ENCODE results near the gene ANKFN1. TPM values are rescaled to one million over a fixed set of nuclear protein-coding genes. Genes with fewer than 3 reads are reported as not detected.

Gene ANKFN1
- total and polyA plus RNA-seq, 5 donors: 0.02 to 0.15 (median 0.11) TPM; not detected in 2

GRCh38 chr17:56316604-56317003 is 163.3 kb downstream of the ANKFN1 start:
- Histone ChIP-seq H3K4me1 (ENCODE audit: control insufficient read depth, insufficient read depth, low read length) (no peaks in the 10 kb centered on the region), H3K27me3 (ENCODE audit: control insufficient read depth, insufficient read depth) (no peaks in the 10 kb centered on the region), H3K4me3 (ENCODE audit: low read length) (no peak overlapping the region), H3K9me3 (ENCODE audit: control insufficient read depth, low read length) (no peaks in the 10 kb centered on the region), H3K27ac (ENCODE audit: low read length) (no peak overlapping the region)
- no peak for DNase-seq
- 47% methylated on average over 1 of the region's 1 CpG for WGBS
- no peak for ATAC-seq
- intact Hi-C loops (cut with DNase I): no loop called here

- Histone ChIP-seq H3K9me3 (ENCODE audit: control insufficient read depth, low read length) (no peaks in the 10 kb centered on the region), H3K4me3 (ENCODE audit: low read length) (no peak overlapping the region), H3K27me3 (ENCODE audit: control insufficient read depth, insufficient read depth) (no peaks in the 10 kb centered on the region), H3K4me1 (ENCODE audit: control insufficient read depth, insufficient read depth, low read length) (no peaks in the 10 kb centered on the region), H3K27ac (ENCODE audit: low read length) (no peak overlapping the region)
- ATAC-seq (peak; percentile 16 to 75), DNase-seq (no peak)
- WGBS: 48% methylated on average over 4 of the region's 4 CpGs
- intact Hi-C loops (cut with DNase I): no loop called here
Measured at GRCh38 chr17:56317351-56318208, 164.3 kb downstream of the ANKFN1 start.

GRCh38 chr17:56319531-56319930 is 166.3 kb downstream of the ANKFN1 start:
- 45% methylated on average over 3 of the region's 3 CpGs for WGBS
- Histone ChIP-seq H3K27me3 (ENCODE audit: control insufficient read depth, insufficient read depth) (no peaks in the 10 kb centered on the region), H3K9me3 (ENCODE audit: control insufficient read depth, low read length) (no peaks in the 10 kb centered on the region), H3K4me3 (ENCODE audit: low read length) (no peak overlapping the region), H3K4me1 (ENCODE audit: control insufficient read depth, insufficient read depth, low read length) (no peaks in the 10 kb centered on the region), H3K27ac (ENCODE audit: low read length) (no peak overlapping the region)
- intact Hi-C loops (cut with DNase I): no loop called here
- DNase-seq (no peak), ATAC-seq (peak in 1 of 2 donors; percentile 19)

- intact Hi-C loops (cut with DNase I): no loop called here
Measured at GRCh38 chr17:56320443-56320842, 167.2 kb downstream of the ANKFN1 start.

GRCh38 chr17:56322991-56323390 is 169.7 kb downstream of the ANKFN1 start:
- ATAC-seq: peak; percentile 24 to 74
- Histone ChIP-seq H3K4me1 (ENCODE audit: control insufficient read depth, insufficient read depth, low read length) (no peaks in the 10 kb centered on the region), H3K4me3 (ENCODE audit: low read length) (no peak overlapping the region), H3K27me3 (ENCODE audit: control insufficient read depth, insufficient read depth) (no peaks in the 10 kb centered on the region), H3K9me3 (ENCODE audit: control insufficient read depth, low read length) (no peaks in the 10 kb centered on the region), H3K27ac (ENCODE audit: low read length) (no peak overlapping the region)
- DNase-seq: no peak
- 52% methylated on average over 2 of the region's 2 CpGs for WGBS
- intact Hi-C loops (cut with DNase I): no loop called here

More at GRCh38 chr17:56320443-56320842, 167.2 kb downstream of the ANKFN1 start:
- 16% methylated on average over 7 of the region's 7 CpGs for WGBS
- DNase-seq (no peak), ATAC-seq (no peak)
- no peaks in the 10 kb centered on the region for H3K27me3 ChIP-seq (ENCODE audit: control insufficient read depth, insufficient read depth)
- H3K4me1 ChIP-seq (ENCODE audit: control insufficient read depth, insufficient read depth, low read length): no peaks in the 10 kb centered on the region
- H3K27ac ChIP-seq (ENCODE audit: low read length): no peak overlapping the region
- no peak overlapping the region for H3K4me3 ChIP-seq (ENCODE audit: low read length)
- no peaks in the 10 kb centered on the region for H3K9me3 ChIP-seq (ENCODE audit: control insufficient read depth, low read length)

- intact Hi-C loops (cut with DNase I): no loop called here
- no peak overlapping the region for H3K27ac ChIP-seq (ENCODE audit: low read length)
- DNase-seq (no peak), ATAC-seq (no peak)
- peaks cover 4% of the 10 kb centered on the region for H3K27me3 ChIP-seq (ENCODE audit: control insufficient read depth, insufficient read depth)
- no peaks in the 10 kb centered on the region for H3K9me3 ChIP-seq (ENCODE audit: control insufficient read depth, low read length)
- H3K4me1 ChIP-seq (ENCODE audit: control insufficient read depth, insufficient read depth, low read length): no peaks in the 10 kb centered on the region
- 68% methylated on average over 3 of the region's 3 CpGs for WGBS
- H3K4me3 ChIP-seq (ENCODE audit: low read length): no peak overlapping the region
Measured at GRCh38 chr17:56324676-56325075, 171.4 kb downstream of the ANKFN1 start.

- Histone ChIP-seq H3K9me3 (ENCODE audit: control insufficient read depth, low read length) (no peaks in the 10 kb centered on the region), H3K4me1 (ENCODE audit: control insufficient read depth, insufficient read depth, low read length) (no peaks in the 10 kb centered on the region), H3K27ac (ENCODE audit: low read length) (no peak overlapping the region), H3K27me3 (ENCODE audit: control insufficient read depth, insufficient read depth) (peaks cover 4% of the 10 kb centered on the region), H3K4me3 (ENCODE audit: low read length) (no peak overlapping the region)
- DNase-seq (no peak), ATAC-seq (no peak)
- intact Hi-C loops (cut with DNase I): no loop called here
- 72% methylated on average over 13 of the region's 13 CpGs for WGBS
Measured at GRCh38 chr17:56325313-56326000, 172.2 kb downstream of the ANKFN1 start.

GRCh38 chr17:56326001-56326359 is 172.7 kb downstream of the ANKFN1 start:
- H3K27me3 ChIP-seq (ENCODE audit: control insufficient read depth, insufficient read depth): peaks cover 4% of the 10 kb centered on the region
- DNase-seq (no peak), ATAC-seq (no peak)
- 80% methylated on average over 5 of the region's 5 CpGs for WGBS
- intact Hi-C loops (cut with DNase I): no loop called here
- no peak overlapping the region for H3K4me3 ChIP-seq (ENCODE audit: low read length)
- no peak overlapping the region for H3K27ac ChIP-seq (ENCODE audit: low read length)
- no peaks in the 10 kb centered on the region for H3K9me3 ChIP-seq (ENCODE audit: control insufficient read depth, low read length)
- H3K4me1 ChIP-seq (ENCODE audit: control insufficient read depth, insufficient read depth, low read length): no peaks in the 10 kb centered on the region

- Histone ChIP-seq H3K9me3 (ENCODE audit: control insufficient read depth, low read length) (no peaks in the 10 kb centered on the region), H3K4me1 (ENCODE audit: control insufficient read depth, insufficient read depth, low read length) (no peaks in the 10 kb centered on the region), H3K27ac (ENCODE audit: low read length) (no peak overlapping the region), H3K27me3 (ENCODE audit: control insufficient read depth, insufficient read depth) (no peaks in the 10 kb centered on the region), H3K4me3 (ENCODE audit: low read length) (no peak overlapping the region)
- 61% methylated on average over 1 of the region's 1 CpG for WGBS
- ATAC-seq (no peak), DNase-seq (no peak)
- intact Hi-C loops (cut with DNase I): no loop called here
Measured at GRCh38 chr17:56347639-56348038, 194.4 kb downstream of the ANKFN1 start.

- H3K4me3 ChIP-seq (ENCODE audit: low read length): no peak overlapping the region
- intact Hi-C loops (cut with DNase I): no loop called here
- H3K4me1 ChIP-seq (ENCODE audit: control insufficient read depth, insufficient read depth, low read length): no peaks in the 10 kb centered on the region
- 81% methylated on average over 8 of the region's 8 CpGs for WGBS
- ATAC-seq (no peak), DNase-seq (no peak)
- no peaks in the 10 kb centered on the region for H3K27me3 ChIP-seq (ENCODE audit: control insufficient read depth, insufficient read depth)
- H3K27ac ChIP-seq (ENCODE audit: low read length): no peak overlapping the region
- H3K9me3 ChIP-seq (ENCODE audit: control insufficient read depth, low read length): no peaks in the 10 kb centered on the region
Measured at GRCh38 chr17:56350592-56350991, 197.3 kb downstream of the ANKFN1 start.

GRCh38 chr17:56351675-56352074 is 198.4 kb downstream of the ANKFN1 start:
- H3K4me1 ChIP-seq (ENCODE audit: control insufficient read depth, insufficient read depth, low read length): no peaks in the 10 kb centered on the region
- no peaks in the 10 kb centered on the region for H3K27me3 ChIP-seq (ENCODE audit: control insufficient read depth, insufficient read depth)
- H3K27ac ChIP-seq (ENCODE audit: low read length): no peak overlapping the region
- H3K4me3 ChIP-seq (ENCODE audit: low read length): no peak overlapping the region
- no peaks in the 10 kb centered on the region for H3K9me3 ChIP-seq (ENCODE audit: control insufficient read depth, low read length)
- DNase-seq (no peak), ATAC-seq (peak in 1 of 2 donors; percentile 34)
- intact Hi-C loops (cut with DNase I): no loop called here
- 61% methylated on average over 5 of the region's 5 CpGs for WGBS

Data from right cardiac atrium (tissue), 5 donors.